Nucleus accumbens (tissue), 56 donors: ENCODE measurements around the gene ENPP1.
"Not testable (repeated sequence)": the region's sequence is repeated elsewhere in the genome, so short reads cannot be mapped to it uniquely, and the experiment has no call there.

Experiments used
- DNase-seq, 56 donors: peaks; one replicate each; lab custom pipeline; 2025; lab: John Stamatoyannopoulos, UW

ENPP1 gene

GRCh38 chr6:131910956-131911355 is 103.1 kb downstream of the ENPP1 start:
- DNase-seq = no peak

GRCh38 chr6:131911951-131912350 is 104.1 kb downstream of the ENPP1 start:
- DNase-seq = no peak

- no peak for DNase-seq
Measured at GRCh38 chr6:131914234-131914633, 106.4 kb downstream of the ENPP1 start.

GRCh38 chr6:131914967-131915751 is 107.3 kb downstream of the ENPP1 start:
- peak in 39 of 56 donors; percentile 1 to 84 (median 23) for DNase-seq

GRCh38 chr6:131916091-131916796 is 108.4 kb downstream of the ENPP1 start:
- DNase-seq = not testable (repeated sequence)

- no peak for DNase-seq
Measured at GRCh38 chr6:131916847-131917246, 109.0 kb downstream of the ENPP1 start.

- no peak for DNase-seq
Measured at GRCh38 chr6:131917318-131917717, 109.5 kb downstream of the ENPP1 start.

GRCh38 chr6:131917763-131918649 is 110.2 kb downstream of the ENPP1 start:
- no peak for DNase-seq

- DNase-seq = no peak
Measured at GRCh38 chr6:131918650-131919355, 111.0 kb downstream of the ENPP1 start.

GRCh38 chr6:131920656-131921055 is 112.8 kb downstream of the ENPP1 start:
- no peak for DNase-seq

- DNase-seq = peak in 18 of 56 donors; percentile 1 to 41 (median 13)
Measured at GRCh38 chr6:131923356-131923755, 115.5 kb downstream of the ENPP1 start.

- DNase-seq = no peak
Measured at GRCh38 chr6:131924881-131925474, 117.2 kb downstream of the ENPP1 start.

GRCh38 chr6:131929264-131929663 is 121.4 kb downstream of the ENPP1 start:
- no peak for DNase-seq

GRCh38 chr6:131929976-131930375 is 122.2 kb downstream of the ENPP1 start:
- no peak for DNase-seq

GRCh38 chr6:131931063-131931750 is 123.4 kb downstream of the ENPP1 start:
- no peak for DNase-seq

- DNase-seq = no peak
Measured at GRCh38 chr6:131936156-131936555, 128.3 kb downstream of the ENPP1 start.

GRCh38 chr6:131937226-131937625 is 129.4 kb downstream of the ENPP1 start:
- no peak for DNase-seq

- DNase-seq = no peak
Measured at GRCh38 chr6:131937703-131938631, 130.1 kb downstream of the ENPP1 start.
